Natural killer cell (primary cell): ENCODE results near the gene TTC28. TPM values are rescaled to one million over a fixed set of nuclear protein-coding genes. Genes with fewer than 3 reads are reported as not detected.

Experiments
- ATAC-seq, 3 donors: fragments of 150-1000 bp in 2 of 3; fragments of 200-7000 bp in 1 of 3; cut with Tn5 transposase; 1 replicate in 1 of 3; 2 replicates in 2 of 3; pipeline ENCODE4 v1.10.0; 2021; ENCODE audit warnings: mild to moderate bottlenecking in 2 of 3, moderate library complexity in 2 of 3
- DNase-seq, 2 donors: peaks; one replicate each; pipeline versions ENCODE4 v3.0.0 to v3.0.0-alpha.2; 2013 to 2021; ENCODE audit warnings: mixed read lengths in 1 of 2
- H3K27ac ChIP-seq: one replicate; pipeline ENCODE4 v1.5.1; 2013; ENCODE audit warnings: mild to moderate bottlenecking, low read length
- H3K27me3 ChIP-seq: one replicate; pipeline ENCODE4 v1.6.1; 2013; ENCODE audit warnings: low read length; ENCODE audit not compliant: control insufficient read depth, insufficient read depth
- H3K36me3 ChIP-seq: one replicate; pipeline ENCODE4 v1.6.1; 2013; ENCODE audit warnings: low read length; ENCODE audit not compliant: control insufficient read depth, insufficient read depth
- H3K4me1 ChIP-seq: one replicate; pipeline ENCODE4 v1.6.1; 2013; ENCODE audit warnings: low read length; ENCODE audit not compliant: control insufficient read depth, insufficient read depth
- H3K4me3 ChIP-seq: one replicate; pipeline ENCODE4 v1.5.1; 2013; ENCODE audit warnings: low read length
- H3K9me3 ChIP-seq: one replicate; pipeline ENCODE4 v1.6.1; 2013; ENCODE audit warnings: low read length; ENCODE audit not compliant: control insufficient read depth, insufficient read depth
- H3K27ac Mint-ChIP-seq, 2 donors: one replicate each; pipeline ENCODE4 v1.8.0; 2022; ENCODE audit warnings: mild to moderate bottlenecking in 2 of 2, mixed read lengths in 2 of 2, moderate library complexity in 1 of 2
- H3K27me3 Mint-ChIP-seq, 2 donors: one replicate each; pipeline ENCODE4 v1.8.0; 2022; ENCODE audit warnings: low read depth in 2 of 2, mixed read lengths in 2 of 2
- H3K36me3 Mint-ChIP-seq: one replicate; pipeline ENCODE4 v1.8.0; 2022; ENCODE audit warnings: mixed read lengths
- H3K4me1 Mint-ChIP-seq, 2 donors: one replicate each; pipeline ENCODE4 v1.8.0; 2022; ENCODE audit warnings: mixed read lengths in 2 of 2
- H3K4me3 Mint-ChIP-seq: one replicate; pipeline ENCODE4 v1.8.0; 2022; ENCODE audit warnings: mild to moderate bottlenecking, moderate library complexity, mixed read lengths
- H3K9me3 Mint-ChIP-seq, 2 donors: one replicate each; pipeline ENCODE4 v1.8.0; 2022; ENCODE audit warnings: mixed read lengths in 2 of 2
- CTCF ChIP-seq: fragments of 200-600 bp; IDR thresholded peaks from one replicate; pipeline ENCODE4 v1.8.0; 2022; ENCODE audit warnings: antibody characterized with exemption
- WGBS: methylation state at CpG from one replicate; pipeline ENCODE4 v1.1.7; 2013; ENCODE audit warnings: missing lambda C conversion rate; ENCODE audit not compliant: insufficient coverage; 5-methylcytosine and 5-hydroxymethylcytosine counted together
- intact Hi-C: fragments of 100-400 bp; cut with micrococcal nuclease; formaldehyde crosslinking; loops from one replicate; pipeline ENCODE4 v1.14.2; 2022
- total RNA-seq, 4 donors: library from RNA; stranded (reverse); fragments of 120-200 nt in 1 of 4; gene quantifications; one replicate each; pipeline versions ENCODE4 v1.2.3 to v1.2.4, GENCODE V29; 2013 to 2022

TTC28 gene
- total RNA-seq, 3 donors from 2014 or later (not counting 1 experiment from before 2014, with no cell fraction given) = 4.1 to 10.0 (median 8.6) TPM

GRCh38 chr22:28716686-28717085 is 37.0 kb upstream of the TTC28 start:
- Mint-ChIP-seq H3K36me3 (no peaks in the 10 kb centered on the region), H3K27ac (no peak overlapping the region), H3K27me3 (no peaks in the 10 kb centered on the region), H3K9me3 (no peaks in the 10 kb centered on the region), H3K4me1 (peaks cover 13 to 14% of the 10 kb centered on the region in 2 donors), H3K4me3 (no peak overlapping the region)
- intact Hi-C loops = no loop called here
- 98% methylated on average over 3 of the region's 3 CpGs for WGBS
- DNase-seq = no peak
- Histone ChIP-seq H3K27ac (no peak overlapping the region), H3K27me3 (no peaks in the 10 kb centered on the region), H3K9me3 (no peaks in the 10 kb centered on the region), H3K4me3 (no peak overlapping the region), H3K36me3 (no peaks in the 10 kb centered on the region), H3K4me1 (peaks cover 7% of the 10 kb centered on the region)
- TF ChIP-seq CTCF = no peak
- no peak for ATAC-seq

- 100% methylated on average over 7 of the region's 7 CpGs for WGBS
- TF ChIP-seq CTCF = no peak
- no peaks in the 10 kb centered on the region for H3K9me3 ChIP-seq
- Mint-ChIP-seq H3K27ac (no peak overlapping the region), H3K4me1 (peaks cover 13 to 14% of the 10 kb centered on the region in 2 donors), H3K9me3 (no peaks in the 10 kb centered on the region), H3K4me3 (no peak overlapping the region), H3K36me3 (no peaks in the 10 kb centered on the region), H3K27me3 (no peaks in the 10 kb centered on the region)
- no peaks in the 10 kb centered on the region for H3K36me3 ChIP-seq
- DNase-seq = no peak
- H3K4me1 ChIP-seq = peaks cover 7% of the 10 kb centered on the region
- H3K27me3 ChIP-seq = no peaks in the 10 kb centered on the region
- H3K27ac ChIP-seq = no peak overlapping the region
- no peak overlapping the region for H3K4me3 ChIP-seq
- no peak for ATAC-seq
- intact Hi-C loops = no loop called here
Observed at GRCh38 chr22:28715611-28716010, 36.0 kb upstream of the TTC28 start.

GRCh38 chr22:28714043-28714628 is 34.5 kb upstream of the TTC28 start:
- Mint-ChIP-seq H3K36me3 (no peaks in the 10 kb centered on the region), H3K27me3 (no peaks in the 10 kb centered on the region), H3K9me3 (no peaks in the 10 kb centered on the region), H3K4me1 (peaks cover 13 to 14% of the 10 kb centered on the region in 2 donors), H3K4me3 (no peak overlapping the region), H3K27ac (no peak overlapping the region)
- Histone ChIP-seq H3K36me3 (no peaks in the 10 kb centered on the region), H3K27ac (no peak overlapping the region), H3K4me1 (peaks cover 7% of the 10 kb centered on the region), H3K9me3 (no peaks in the 10 kb centered on the region), H3K27me3 (no peaks in the 10 kb centered on the region), H3K4me3 (no peak overlapping the region)
- no peak for TF ChIP-seq CTCF
- ATAC-seq (peak; percentile 60 to 79 (median 70)), DNase-seq (peak in 1 of 2 donors; percentile 17)
- no CpG with 5 or more reads among the region's 2 CpGs for WGBS
- intact Hi-C loops = no loop called here
